GM23338 (cell line): ENCODE measurements around the gene FGD3. TPM values are rescaled to one million over a fixed set of nuclear protein-coding genes. Genes with fewer than 3 reads are reported as not detected.

Experiments
- EZH2 ChIP-seq: fragments of 200-600 bp; sonication (generic); IDR thresholded peaks from one replicate; pipeline ENCODE4 v1.8.0; 2017; ENCODE audit warnings: antibody characterized with exemption, mild to moderate bottlenecking, low read depth; ENCODE audit not compliant: unreplicated experiment
- EZH2phosphoT487 ChIP-seq: fragments of 200-600 bp; sonication (generic); IDR thresholded peaks from one replicate; pipeline ENCODE4 v1.8.1; 2018; ENCODE audit warnings: antibody characterized with exemption; ENCODE audit not compliant: unreplicated experiment
- JUNB ChIP-seq: IDR thresholded peaks from one replicate; pipeline ENCODE4 v1.6.1; 2016; ENCODE audit warnings: antibody characterized with exemption; ENCODE audit not compliant: unreplicated experiment
- NANOG ChIP-seq: IDR thresholded peaks from 2 replicates; pipeline ENCODE4 v1.6.1; 2016; ENCODE audit warnings: antibody characterized with exemption, borderline replicate concordance
- REST ChIP-seq: IDR thresholded peaks from one replicate; pipeline ENCODE4 v1.6.1; 2018; ENCODE audit warnings: antibody characterized with exemption; ENCODE audit not compliant: unreplicated experiment
- STAT1 ChIP-seq: IDR thresholded peaks from one replicate; pipeline ENCODE4 v1.6.1; 2016; ENCODE audit warnings: antibody characterized with exemption; ENCODE audit not compliant: unreplicated experiment
- ZNF114 ChIP-seq: fragments of 250-450 bp; sonication (Bioruptor Pico); IDR thresholded peaks from 2 replicates; pipeline ENCODE4 v1.5.0; 2020; ENCODE audit warnings: mild to moderate bottlenecking, moderate library complexity
- ZNF462 ChIP-seq: fragments of 250-450 bp; sonication (Bioruptor Pico); IDR thresholded peaks from 2 replicates; pipeline ENCODE4 v1.5.0; 2020; ENCODE audit warnings: mild to moderate bottlenecking, moderate library complexity
- polyA plus RNA-seq: library from polyadenylated mRNA; unstranded; fragments of >200 nt; fragmentation: Nextera tagmentation; extraction: Ambion mirVana; gene quantifications from 2 replicates; pipeline ENCODE4 v1.2.1, GENCODE V29; 2016
- total RNA-seq: library from RNA; depleted of rRNA; stranded (reverse); fragments of >200 nt; shearing (Covaris generic); gene quantifications from 2 replicates; pipeline ENCODE4 v1.2.3, GENCODE V29; 2014

The FGD3 gene
- total and polyA plus RNA-seq, 2 experiments from 2014 or later = 0.95 to 1.7 TPM

GRCh38 chr9:93079371-93079770 is 132.0 kb downstream of the FGD3 start (continued):
- TF ChIP-seq ZNF462 (CRISPR knock-in tag) (no peak), EZH2phosphoT487 (no peak), REST (no peak), STAT1 (no peak), ZNF114 (no peak), NANOG (no peak), JUNB (no peak), EZH2 (no peak)
